Fibroblast of villous mesenchyme (primary cell): ENCODE data around the gene TSSK2. TPM values are rescaled to one million over a fixed set of nuclear protein-coding genes. Genes with fewer than 3 reads are reported as not detected.

Experiments used
- DNase-seq: peaks from one replicate; pipeline ENCODE4 v3.0.0-alpha.2; 2010; ENCODE audit warnings: low read depth
- H3K4me3 ChIP-seq: 2 replicates; pipeline ENCODE4 v1.5.1; 2011; ENCODE audit warnings: low read depth, mild to moderate bottlenecking, low read length
- total RNA-seq: library from RNA; depleted of rRNA; stranded (reverse); fragments of >200 nt; gene quantifications from 2 replicates; pipeline ENCODE4 v1.2.3, GENCODE V29; 2012
- TF ChIP-seq, protein P1 (sequence below): IDR thresholded peaks from 2 replicates; pipeline ENCODE4 v1.5.1; 2012; ENCODE audit warnings: low read depth, mild to moderate bottlenecking, low read length; ENCODE audit not compliant: insufficient read depth

Gene TSSK2
- total RNA-seq, 1 donor, result not detected

DNA sequence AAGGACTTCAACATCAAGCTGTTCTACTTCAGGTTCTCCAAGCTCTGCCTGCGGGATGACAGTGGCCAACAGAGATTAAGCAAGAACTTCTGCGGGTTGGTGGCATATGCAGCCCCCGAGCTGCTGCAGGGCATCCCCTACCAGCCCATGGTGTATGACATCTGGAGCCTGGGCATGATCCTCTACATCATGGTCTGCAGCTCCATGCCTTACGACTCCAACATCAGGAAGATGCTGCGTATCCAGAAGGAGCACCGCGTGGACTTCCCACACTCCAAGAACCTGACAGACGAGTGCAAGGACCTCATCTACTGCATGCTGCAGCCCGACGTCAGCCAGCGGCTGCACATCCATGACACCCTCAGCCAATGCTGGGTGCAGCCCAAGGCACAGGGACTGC lies 6.1 kb upstream of the TSSK2 start:
- no peak for DNase-seq
- TF ChIP-seq, protein P1, sequence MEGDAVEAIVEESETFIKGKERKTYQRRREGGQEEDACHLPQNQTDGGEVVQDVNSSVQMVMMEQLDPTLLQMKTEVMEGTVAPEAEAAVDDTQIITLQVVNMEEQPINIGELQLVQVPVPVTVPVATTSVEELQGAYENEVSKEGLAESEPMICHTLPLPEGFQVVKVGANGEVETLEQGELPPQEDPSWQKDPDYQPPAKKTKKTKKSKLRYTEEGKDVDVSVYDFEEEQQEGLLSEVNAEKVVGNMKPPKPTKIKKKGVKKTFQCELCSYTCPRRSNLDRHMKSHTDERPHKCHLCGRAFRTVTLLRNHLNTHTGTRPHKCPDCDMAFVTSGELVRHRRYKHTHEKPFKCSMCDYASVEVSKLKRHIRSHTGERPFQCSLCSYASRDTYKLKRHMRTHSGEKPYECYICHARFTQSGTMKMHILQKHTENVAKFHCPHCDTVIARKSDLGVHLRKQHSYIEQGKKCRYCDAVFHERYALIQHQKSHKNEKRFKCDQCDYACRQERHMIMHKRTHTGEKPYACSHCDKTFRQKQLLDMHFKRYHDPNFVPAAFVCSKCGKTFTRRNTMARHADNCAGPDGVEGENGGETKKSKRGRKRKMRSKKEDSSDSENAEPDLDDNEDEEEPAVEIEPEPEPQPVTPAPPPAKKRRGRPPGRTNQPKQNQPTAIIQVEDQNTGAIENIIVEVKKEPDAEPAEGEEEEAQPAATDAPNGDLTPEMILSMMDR, result no peak
- H3K4me3 ChIP-seq, result no peak overlapping the region

DNA sequence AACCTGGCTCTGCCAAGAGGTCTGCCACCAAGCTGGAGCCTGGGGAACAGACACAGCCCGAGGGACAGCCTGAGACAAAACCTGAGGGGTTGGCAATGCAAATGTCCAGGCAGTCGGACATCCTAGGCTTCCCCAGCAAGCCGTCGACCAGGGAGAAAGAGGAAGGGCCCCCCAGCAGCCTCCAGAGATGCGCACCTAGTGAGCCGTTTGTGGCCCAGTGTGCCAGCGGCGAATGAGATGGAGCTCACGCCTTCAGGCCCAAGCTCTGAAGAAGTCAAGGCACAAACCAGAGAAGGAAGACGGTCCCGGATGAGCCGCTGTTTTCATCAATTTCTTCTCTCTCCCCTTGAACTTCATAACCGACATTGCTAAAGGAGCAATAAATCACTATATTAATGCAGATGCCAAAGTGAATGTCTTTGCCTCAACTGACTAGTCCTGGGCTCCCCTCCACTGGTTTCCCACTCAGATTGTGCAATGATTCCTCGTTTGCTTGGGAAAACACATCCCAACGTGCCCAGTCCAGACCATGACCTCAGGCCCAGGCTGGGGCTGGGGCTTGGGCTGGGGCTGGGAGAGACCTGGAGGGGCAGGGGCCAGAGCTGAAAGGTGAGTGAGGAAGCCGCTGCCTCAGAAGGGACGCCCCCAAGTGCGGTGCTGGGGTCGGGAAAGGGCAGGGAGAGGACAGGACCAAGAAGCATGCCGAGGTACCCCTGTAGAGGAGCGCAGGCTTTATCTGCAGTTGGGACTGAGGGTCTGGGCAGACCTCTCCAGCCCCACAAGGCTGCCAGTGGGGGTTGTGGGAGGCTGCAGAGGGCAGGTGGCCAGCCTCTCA lies 5.4 kb upstream of the TSSK2 start:
- TF ChIP-seq, protein P1, result no peak
- no peak overlapping the region for H3K4me3 ChIP-seq
- DNase-seq, result no peak

DNA sequence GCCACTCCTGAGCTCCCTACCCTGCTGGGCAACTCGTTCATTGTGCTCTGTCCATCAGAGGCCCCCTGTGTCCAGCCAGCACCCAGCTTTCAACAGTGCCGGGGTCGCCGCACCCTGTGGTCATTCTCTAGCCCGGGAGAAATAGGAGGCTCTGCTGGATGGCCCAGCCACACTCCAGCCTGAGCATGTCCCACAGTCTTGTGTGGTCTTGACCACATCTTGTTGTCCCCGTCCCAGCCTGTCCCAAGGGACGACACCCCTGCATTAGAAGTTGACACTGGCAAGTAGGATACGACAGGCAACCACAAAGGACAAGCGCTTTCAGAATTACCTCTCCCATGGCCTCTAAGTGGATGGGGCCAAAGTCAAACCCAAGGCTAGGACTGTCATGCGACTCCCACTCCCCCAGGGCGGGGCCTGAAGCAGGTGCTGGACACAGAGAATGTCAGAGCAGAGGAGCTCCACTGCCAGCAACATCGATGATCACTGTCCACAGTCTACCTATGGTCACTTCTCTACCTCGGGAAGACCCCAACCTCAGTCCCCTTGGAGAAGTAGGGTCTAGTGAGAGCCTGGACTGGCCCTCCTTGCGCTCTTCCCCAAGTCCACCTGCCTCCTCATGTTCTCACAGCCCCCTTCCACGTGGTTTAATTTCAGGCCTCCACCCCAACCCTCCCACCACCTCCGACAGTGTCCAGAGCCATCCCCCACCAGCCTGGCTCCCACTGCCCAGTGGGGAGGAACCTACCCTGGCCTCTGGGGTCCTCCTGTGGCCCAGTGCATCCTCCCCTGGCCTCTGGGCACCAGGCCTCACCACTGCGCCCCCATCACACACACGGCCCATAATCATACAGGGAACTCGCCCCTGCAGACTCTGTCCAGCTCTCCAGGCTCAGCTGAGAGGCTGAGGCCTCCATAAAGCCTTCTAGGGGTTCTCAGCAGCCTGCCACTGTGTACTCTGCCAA lies 4.5 kb upstream of the TSSK2 start:
- no peak for DNase-seq

DNA sequence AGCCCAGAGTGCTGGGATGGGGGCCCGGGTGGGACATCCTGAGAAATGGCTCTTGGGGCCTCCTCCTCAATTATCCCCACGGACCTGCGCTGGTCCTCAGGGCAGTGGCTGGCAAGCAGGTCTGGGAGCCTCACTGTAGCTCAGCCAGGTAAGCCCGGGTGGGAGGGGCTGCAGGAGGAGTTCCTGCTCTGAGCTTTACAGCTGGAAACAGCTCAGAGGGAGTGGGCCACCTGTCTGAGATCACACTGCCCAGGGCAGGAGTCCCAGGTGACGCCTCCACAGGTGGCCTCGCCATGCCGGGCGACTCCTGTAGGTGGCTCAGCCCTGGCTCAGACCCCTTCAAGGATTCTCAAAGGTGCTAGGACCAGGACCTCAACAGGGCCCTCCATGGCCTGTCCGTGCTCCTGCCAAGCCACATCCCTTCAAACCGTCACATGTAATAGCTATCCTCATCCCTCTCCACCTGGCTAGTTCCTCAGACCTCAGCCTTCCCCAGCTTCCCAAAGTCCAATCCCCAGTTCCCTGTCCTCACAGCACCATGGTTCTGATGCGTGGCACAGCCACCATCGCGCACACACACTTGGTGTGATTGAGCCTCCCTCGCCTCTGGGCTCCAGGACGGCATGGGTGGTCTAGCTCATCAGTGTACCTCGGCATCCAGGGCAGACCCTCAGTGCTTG lies 3.6 kb upstream of the TSSK2 start:
- no peak overlapping the region for H3K4me3 ChIP-seq
- TF ChIP-seq, protein P1, result no peak
- DNase-seq, result no peak

More for the DNA sequence above, 4.5 kb upstream of the TSSK2 start:
- no peak overlapping the region for H3K4me3 ChIP-seq
- TF ChIP-seq, protein P1, result no peak

DNA sequence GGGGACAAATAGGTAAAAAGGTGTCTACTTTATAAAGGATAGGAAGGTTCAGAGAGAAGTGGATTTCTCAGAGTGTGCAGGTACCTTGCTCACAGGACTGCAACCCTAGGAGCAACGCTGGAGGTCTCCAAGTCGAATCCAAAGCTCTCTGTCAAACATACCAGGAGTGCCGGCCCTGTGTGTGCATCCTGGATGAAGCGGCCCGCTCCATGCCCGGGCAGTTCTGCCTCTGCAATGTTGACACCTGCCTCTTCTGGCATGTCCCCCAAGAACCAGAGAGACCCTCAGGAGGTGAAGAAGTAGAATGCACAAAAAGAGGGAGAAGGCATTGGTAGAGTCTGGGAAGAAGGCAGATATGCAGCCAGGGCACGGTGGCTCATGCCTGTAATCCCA lies 3.1 kb upstream of the TSSK2 start:
- TF ChIP-seq, protein P1, result no peak
- no peak overlapping the region for H3K4me3 ChIP-seq
- DNase-seq, result no peak

DNA sequence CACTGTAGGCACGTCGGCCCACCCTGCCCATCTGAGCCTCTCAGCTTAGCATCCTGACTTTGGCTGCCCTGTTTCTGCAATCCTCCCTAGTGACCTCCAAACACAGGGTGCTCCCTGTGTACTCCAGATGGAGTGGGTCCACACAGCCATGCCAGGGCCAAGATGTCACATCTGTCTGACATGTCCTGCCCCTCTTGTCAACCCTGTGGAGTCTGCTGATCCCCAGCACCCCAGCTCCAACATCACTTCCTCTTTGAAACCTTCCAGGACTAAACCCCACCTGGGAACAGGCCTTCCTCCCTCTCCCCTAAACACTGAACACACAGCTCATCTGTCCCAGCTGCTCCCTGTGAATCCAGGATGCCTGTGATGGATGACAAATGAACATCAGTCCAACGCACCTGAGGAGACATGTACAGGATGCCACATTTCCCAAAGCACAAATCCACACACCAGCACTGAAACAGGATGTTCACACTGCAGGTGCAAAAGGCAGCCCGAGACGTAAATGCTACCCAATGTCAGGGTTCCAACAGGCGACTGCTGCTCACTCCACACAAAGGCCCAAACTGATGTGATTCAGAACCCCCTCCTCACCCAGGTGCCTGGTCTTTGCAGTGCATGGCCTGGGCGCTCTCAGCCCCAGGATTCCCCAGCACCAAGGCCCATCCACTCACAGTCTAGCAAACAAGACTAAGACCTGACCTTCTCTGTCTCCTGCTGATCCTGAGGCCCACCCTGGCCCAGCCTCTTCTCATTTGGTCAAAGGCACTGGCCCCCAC lies 2.0 kb upstream of the TSSK2 start:
- no peak for DNase-seq
- no peak overlapping the region for H3K4me3 ChIP-seq
- TF ChIP-seq, protein P1, result no peak
